Measurements from ENCODE around the gene JAZF1. TPM values are rescaled to one million over a fixed set of nuclear protein-coding genes. Genes with fewer than 3 reads are reported as not detected.
"Not testable (repeated sequence)": the region's sequence is repeated elsewhere in the genome, so short reads cannot be mapped to it uniquely, and the experiment has no call there.

The JAZF1 gene
- total and polyA plus RNA-seq, 2 of the 8 experiments (the other 6 are each of a cell fraction or from before 2014, with no cell fraction given): 2.6 to 21.8 TPM

DNA sequence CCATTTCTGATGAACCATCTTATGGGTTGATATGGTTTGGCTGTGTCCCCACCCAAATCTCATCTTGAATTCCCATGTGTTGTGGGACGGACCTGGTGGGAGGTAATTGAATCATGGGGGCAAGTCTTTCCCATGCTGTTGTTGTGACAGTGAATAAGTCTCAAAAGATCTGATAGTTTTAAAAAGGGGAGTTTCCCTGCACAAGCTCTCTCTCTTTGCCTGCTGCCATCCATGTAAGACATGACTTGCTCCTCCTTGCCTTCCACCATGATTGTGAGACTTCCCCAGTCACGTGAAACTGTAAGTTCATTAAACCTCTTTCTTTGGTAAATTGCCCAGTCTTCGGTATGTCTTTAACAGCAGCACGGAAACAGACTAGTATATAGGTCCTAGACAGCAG lies 166.3 kb downstream of the JAZF1 start:
- peaks cover 11% of the 10 kb centered on the region in 2 experiments for H3K9me3 ChIP-seq (ENCODE audit: insufficient read depth in 2 of 2, low read depth in 1 of 2, low read length in 1 of 2)
- not testable (repeated sequence) for H3K18ac ChIP-seq (ENCODE audit: extremely low read depth, low read length); H2AK5ac ChIP-seq (ENCODE audit: low read depth, low read length); FAIRE-seq; H3K23ac ChIP-seq (ENCODE audit: insufficient read length); H2BK120ac ChIP-seq (replicated peaks; ENCODE audit: low read depth, low read length); H3K4me2 ChIP-seq (ENCODE audit: insufficient read depth in 1 of 2, low read depth in 2 of 2, low read length in 2 of 2); DNase-seq (ENCODE audit: low read depth in 1 of 2, low spot score in 2 of 2); H4K20me1 ChIP-seq (replicated peaks in 1 of 2; ENCODE audit: control insufficient read depth in 1 of 2, insufficient read depth in 2 of 2, low read length in 2 of 2); H2BK5ac ChIP-seq (ENCODE audit: low read depth, low read length); H2BK15ac ChIP-seq (ENCODE audit: low read length); H3K56ac ChIP-seq (replicated peaks; ENCODE audit: insufficient read length, low read depth, low read length); H4K91ac ChIP-seq (replicated peaks; ENCODE audit: insufficient read length, low read length); H3K27me3 ChIP-seq (replicated peaks in 1 of 4; ENCODE audit: control insufficient read depth in 3 of 4, extremely low read depth in 1 of 4, insufficient read depth in 3 of 4, low read length in 3 of 4); H4K5ac ChIP-seq (ENCODE audit: insufficient read length, low read depth, low read length); H2AFZ ChIP-seq (ENCODE audit: low read length); H3K4me1 ChIP-seq (replicated peaks in 1 of 4; ENCODE audit: control insufficient read depth in 3 of 4, insufficient read depth in 4 of 4, low read length in 3 of 4); H3K14ac ChIP-seq (ENCODE audit: insufficient read length); H3K4me3 ChIP-seq (ENCODE audit: extremely low read depth in 1 of 4, insufficient read depth in 2 of 4, low read depth in 3 of 4, low read length in 4 of 4); H3K23me2 ChIP-seq (ENCODE audit: low read depth, low read length); H3K9ac ChIP-seq (replicated peaks in 1 of 4; ENCODE audit: extremely low read depth in 1 of 4, low read depth in 3 of 4, low read length in 3 of 4); H3K79me1 ChIP-seq (ENCODE audit: low read depth, low read length); H3K4ac ChIP-seq (replicated peaks; ENCODE audit: insufficient read length, low read depth, low read length); H3K36me3 ChIP-seq (ENCODE audit: control insufficient read depth in 2 of 4, insufficient read depth in 4 of 4, low read length in 3 of 4); H4K8ac ChIP-seq (ENCODE audit: extremely low read depth, insufficient read depth, low read length); H3K79me2 ChIP-seq (ENCODE audit: control insufficient read depth in 1 of 2, insufficient read depth in 2 of 2, low read length in 2 of 2); H2BK20ac ChIP-seq (ENCODE audit: low read length); H3K27ac ChIP-seq (ENCODE audit: low read depth, low read length); H2BK12ac ChIP-seq (ENCODE audit: low read depth, low read length)
- ChIA-PET POLR2A (ENCODE audit: partially characterized antibody) (interaction anchor here (0.6 kb wide), 1 partner anchor 161 kb away, joined by 3 read pairs; no protein-coding TSS in a partner anchor), CTCF (ENCODE audit: partially characterized antibody) (interaction anchor here (1.0 to 2.4 kb wide), 2 partner anchors 9 to 47 kb away, joined by 3 to 6 read pairs; no protein-coding TSS in a partner anchor)
- WGBS, 2 experiments (ENCODE audit: extremely low coverage in 1 of 2, insufficient coverage in 1 of 2, insufficient read length in 1 of 2, insufficient replicate concordance in 2 of 2, low coverage in 1 of 2, low lambda C conversion rate in 2 of 2, missing lambda C conversion rate in 1 of 2): 98% methylated on average over 4 of the region's 4 CpGs; no CpG with 5 or more reads in 1 of the 2 experiments

All from H1 (cell line).